Neutrophil (primary cell): Measurements from ENCODE around the gene MAP4.

Experiments used
- H3K27ac ChIP-seq: fragments of 200-600 bp; sonication (generic); 2 replicates; pipeline ENCODE4 v1.5.1; 2016; ENCODE audit warnings: mild to moderate bottlenecking, moderate library complexity
- H3K27me3 ChIP-seq: fragments of 200-600 bp; sonication (generic); 2 replicates; pipeline ENCODE4 v1.6.0; 2016; ENCODE audit warnings: mild to moderate bottlenecking
- H3K36me3 ChIP-seq: fragments of 200-600 bp; sonication (generic); 2 replicates; pipeline ENCODE4 v1.5.1; 2017
- H3K4me1 ChIP-seq, 2 experiments: fragments of 200-600 bp in 1 of 2; sonication (generic) in 1 of 2; 1 replicate in 1 of 2; 2 replicates in 1 of 2; pipeline versions ENCODE4 v1.5.1 to v1.6.1; 2013 to 2016; ENCODE audit warnings: low read depth in 1 of 2, low read length in 1 of 2, mild to moderate bottlenecking in 1 of 2, moderate library complexity in 1 of 2; ENCODE audit not compliant: control insufficient read depth in 1 of 2, insufficient read depth in 1 of 2
- H3K4me3 ChIP-seq, 2 experiments: fragments of 200-600 bp in 1 of 2; sonication (generic) in 1 of 2; 1 replicate in 1 of 2; 2 replicates in 1 of 2; pipeline ENCODE4 v1.5.1; 2013 to 2016; ENCODE audit warnings: low read depth in 1 of 2, low read length in 1 of 2, mild to moderate bottlenecking in 1 of 2, moderate library complexity in 1 of 2
- H3K9me3 ChIP-seq: fragments of 200-600 bp; sonication (generic); 2 replicates; pipeline ENCODE4 v1.5.1; 2016
- TF ChIP-seq, protein P1 (sequence below): fragments of 200-600 bp; sonication (generic); IDR thresholded peaks from 2 replicates; pipeline ENCODE4 v1.5.1; 2016; ENCODE audit warnings: antibody characterized with exemption

MAP4 gene

DNA sequence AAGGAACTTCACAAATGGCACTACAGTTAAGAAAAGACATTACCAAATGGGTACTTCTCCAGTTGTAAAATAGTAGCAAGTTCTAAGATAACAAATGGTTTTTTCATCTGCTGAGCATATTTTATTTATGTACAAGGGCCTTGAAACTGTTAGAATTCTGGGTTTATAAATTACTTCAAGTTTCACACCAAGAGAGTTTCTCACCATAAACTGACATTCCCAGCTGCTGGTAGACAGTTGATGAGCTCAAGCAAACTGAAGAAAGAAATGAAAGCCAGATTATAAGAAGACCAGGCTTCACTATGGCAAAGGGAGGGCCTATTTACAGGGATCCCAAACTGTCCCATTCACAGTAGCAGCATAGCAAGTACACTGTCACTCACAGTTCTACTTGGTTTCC is 113.5 kb downstream of the MAP4 start:
- Histone ChIP-seq H3K27ac (no peak overlapping the region), H3K4me3 (no peak overlapping the region), H3K4me1 (no peaks in the 10 kb centered on the region), H3K27me3 (no peaks in the 10 kb centered on the region), H3K9me3 (no peaks in the 10 kb centered on the region), H3K36me3 (no peaks in the 10 kb centered on the region)
- TF ChIP-seq, protein P1, sequence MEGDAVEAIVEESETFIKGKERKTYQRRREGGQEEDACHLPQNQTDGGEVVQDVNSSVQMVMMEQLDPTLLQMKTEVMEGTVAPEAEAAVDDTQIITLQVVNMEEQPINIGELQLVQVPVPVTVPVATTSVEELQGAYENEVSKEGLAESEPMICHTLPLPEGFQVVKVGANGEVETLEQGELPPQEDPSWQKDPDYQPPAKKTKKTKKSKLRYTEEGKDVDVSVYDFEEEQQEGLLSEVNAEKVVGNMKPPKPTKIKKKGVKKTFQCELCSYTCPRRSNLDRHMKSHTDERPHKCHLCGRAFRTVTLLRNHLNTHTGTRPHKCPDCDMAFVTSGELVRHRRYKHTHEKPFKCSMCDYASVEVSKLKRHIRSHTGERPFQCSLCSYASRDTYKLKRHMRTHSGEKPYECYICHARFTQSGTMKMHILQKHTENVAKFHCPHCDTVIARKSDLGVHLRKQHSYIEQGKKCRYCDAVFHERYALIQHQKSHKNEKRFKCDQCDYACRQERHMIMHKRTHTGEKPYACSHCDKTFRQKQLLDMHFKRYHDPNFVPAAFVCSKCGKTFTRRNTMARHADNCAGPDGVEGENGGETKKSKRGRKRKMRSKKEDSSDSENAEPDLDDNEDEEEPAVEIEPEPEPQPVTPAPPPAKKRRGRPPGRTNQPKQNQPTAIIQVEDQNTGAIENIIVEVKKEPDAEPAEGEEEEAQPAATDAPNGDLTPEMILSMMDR: no peak

- H3K4me1 ChIP-seq: no peaks in the 10 kb centered on the region
- no peaks in the 10 kb centered on the region for H3K9me3 ChIP-seq
- TF ChIP-seq, protein P1: no peak
- H3K27ac ChIP-seq: no peak overlapping the region
- H3K27me3 ChIP-seq: no peaks in the 10 kb centered on the region
- no peaks in the 10 kb centered on the region for H3K36me3 ChIP-seq
- H3K4me3 ChIP-seq: no peak overlapping the region
Measured at GRCh38 chr3:47901280-47901833, 114.9 kb downstream of the MAP4 start.

DNA sequence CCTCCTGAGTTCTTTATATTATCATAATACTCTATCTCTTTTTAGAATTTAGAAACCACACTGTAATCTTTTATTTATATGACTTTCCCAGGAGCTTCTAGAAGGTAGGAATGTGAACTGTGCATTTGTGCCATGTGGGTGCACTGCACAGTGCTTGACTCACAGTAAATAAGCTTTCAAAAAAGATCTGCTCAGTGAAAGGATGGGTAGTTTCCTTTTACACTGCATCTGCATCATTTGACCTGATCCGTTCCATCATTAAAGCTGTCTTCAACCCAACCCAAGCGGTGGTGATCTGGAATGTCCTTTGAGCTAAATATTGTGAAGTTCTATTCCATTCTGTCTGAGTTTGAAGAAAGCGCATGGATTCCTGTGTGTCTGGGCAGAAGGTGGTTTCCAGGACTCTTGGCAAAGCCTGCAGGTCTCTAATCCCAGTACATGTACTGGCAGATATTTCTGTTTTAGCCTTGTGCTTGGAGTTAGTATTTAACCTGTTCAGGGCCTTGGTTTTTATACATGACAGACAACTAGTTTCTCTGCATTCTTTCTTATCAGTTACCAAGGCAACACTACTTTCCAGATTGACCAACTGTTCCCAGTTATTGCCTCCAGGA is 116.6 kb downstream of the MAP4 start:
- Histone ChIP-seq H3K4me3 (no peak overlapping the region), H3K9me3 (no peaks in the 10 kb centered on the region), H3K36me3 (no peaks in the 10 kb centered on the region), H3K27ac (no peak overlapping the region), H3K4me1 (no peaks in the 10 kb centered on the region), H3K27me3 (no peaks in the 10 kb centered on the region)
- TF ChIP-seq, protein P1: no peak

GRCh38 chr3:47897954-47898353 is 118.3 kb downstream of the MAP4 start:
- Histone ChIP-seq H3K4me3 (no peak overlapping the region), H3K36me3 (no peaks in the 10 kb centered on the region), H3K4me1 (no peaks in the 10 kb centered on the region), H3K27ac (no peak overlapping the region), H3K9me3 (no peaks in the 10 kb centered on the region), H3K27me3 (no peaks in the 10 kb centered on the region)
- TF ChIP-seq, protein P1: no peak

DNA sequence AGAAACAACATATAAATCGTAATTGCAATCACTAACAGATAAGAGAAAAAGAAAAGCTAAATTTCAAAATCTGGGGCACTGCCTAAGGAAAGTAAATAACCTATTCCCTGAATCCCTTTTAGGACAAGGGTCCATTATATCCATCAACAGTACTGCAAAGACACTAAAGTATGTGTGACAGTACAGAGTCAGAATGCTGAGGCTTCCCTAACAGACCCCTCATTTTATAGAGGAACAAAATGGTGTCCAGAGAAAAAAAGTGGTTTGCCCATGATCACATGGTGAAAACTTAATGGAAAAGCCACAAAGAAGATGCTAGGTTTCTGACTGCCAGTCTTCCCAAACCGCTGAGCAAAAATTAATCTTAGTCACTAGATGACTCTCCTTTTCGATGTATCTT is 119.5 kb downstream of the MAP4 start:
- H3K36me3 ChIP-seq: peaks cover 6% of the 10 kb centered on the region
- no peaks in the 10 kb centered on the region for H3K4me1 ChIP-seq
- H3K27ac ChIP-seq: no peak overlapping the region
- no peaks in the 10 kb centered on the region for H3K27me3 ChIP-seq
- no peaks in the 10 kb centered on the region for H3K9me3 ChIP-seq
- TF ChIP-seq, protein P1: no peak
- H3K4me3 ChIP-seq: no peak overlapping the region
